Stimulated activated CD8-positive, alpha-beta memory T cell treated with anti-CD3 and anti-CD28 coated beads, Interleukin-15, amount 100 ng/mL, for 48 hours (primary cell): Measurements from ENCODE around the gene TTI1.
A peak's percentile ranks its signal among the peaks of the same experiment; 100 is the strongest.

Source experiments
- DNase-seq, 2 donors: peaks; one replicate each; pipeline ENCODE4 v3.0.0-alpha.2; 2020; ENCODE audit warnings: low read depth in 2 of 2

Gene TTI1

GRCh38 chr20:38033330-38034107 lies at the start of gene TTI1, which contains the start of gene RPRD1B:
TSS of gene TTI1 (minus strand) at chr20:38033456. CDS start at chr20:38013816, 19,640 bp downstream.
TSS of gene RPRD1B (plus strand) at chr20:38033746. CDS start at chr20:38033948, 202 bp downstream.
- peak; percentile 83 for DNase-seq

GRCh38 chr20:38082894-38083293 lies 49.6 kb upstream of the TTI1 start:
- DNase-seq, result no peak

GRCh38 chr20:38081575-38081974 lies 48.3 kb upstream of the TTI1 start:
- no peak for DNase-seq

- DNase-seq, result no peak
Observed at GRCh38 chr20:38079353-38079752, 46.1 kb upstream of the TTI1 start.

- DNase-seq, result no peak
Observed at GRCh38 chr20:38078084-38078483, 44.8 kb upstream of the TTI1 start.

- DNase-seq, result no peak
Observed at GRCh38 chr20:38076548-38076947, 43.3 kb upstream of the TTI1 start.

GRCh38 chr20:38075161-38075998 lies 42.1 kb upstream of the TTI1 start:
- DNase-seq, result no peak

GRCh38 chr20:38073307-38074071 lies 40.2 kb upstream of the TTI1 start:
- DNase-seq, result no peak

GRCh38 chr20:38072898-38073297 lies 39.6 kb upstream of the TTI1 start:
- DNase-seq, result no peak

- DNase-seq, result no peak
Observed at GRCh38 chr20:38067717-38068365, 34.6 kb upstream of the TTI1 start.

- no peak for DNase-seq
Observed at GRCh38 chr20:38066969-38067716, 33.9 kb upstream of the TTI1 start.

- DNase-seq, result no peak
Observed at GRCh38 chr20:38065764-38066375, 32.6 kb upstream of the TTI1 start.

GRCh38 chr20:38063911-38064530 lies 30.8 kb upstream of the TTI1 start:
- no peak for DNase-seq

- no peak for DNase-seq
Observed at GRCh38 chr20:38062890-38063289, 29.6 kb upstream of the TTI1 start.

GRCh38 chr20:38061109-38061508 lies 27.9 kb upstream of the TTI1 start:
- no peak for DNase-seq

- no peak for DNase-seq
Observed at GRCh38 chr20:38060536-38060935, 27.3 kb upstream of the TTI1 start.

- no peak for DNase-seq
Observed at GRCh38 chr20:38059832-38060231, 26.6 kb upstream of the TTI1 start.

GRCh38 chr20:38057351-38057972 lies 24.2 kb upstream of the TTI1 start:
- DNase-seq, result peak; percentile 41 to 44

GRCh38 chr20:38055848-38056247 lies 22.6 kb upstream of the TTI1 start:
- no peak for DNase-seq
